Hepatocyte (in vitro differentiated cells): ENCODE results near the gene TRIOBP.
"Not testable (repeated sequence)": the region's sequence is repeated elsewhere in the genome, so short reads cannot be mapped to it uniquely, and the experiment has no call there.

Experiments used
- EZH2 ChIP-seq: fragments of 200-600 bp; sonication (generic); IDR thresholded peaks from 2 replicates; pipeline ENCODE4 v1.6.1; 2016; ENCODE audit warnings: antibody characterized with exemption, mild to moderate bottlenecking, borderline replicate concordance
- EZH2phosphoT487 ChIP-seq: fragments of 200-600 bp; sonication (generic); IDR thresholded peaks from one replicate; pipeline ENCODE4 v1.6.1; 2018; ENCODE audit warnings: antibody characterized with exemption, mild to moderate bottlenecking, low read depth, moderate library complexity; ENCODE audit not compliant: unreplicated experiment, severe bottlenecking
- TF ChIP-seq, protein P1 (sequence below): fragments of 200-600 bp; sonication (generic); IDR thresholded peaks from 2 replicates; pipeline ENCODE4 v1.5.1; 2016; ENCODE audit warnings: antibody characterized with exemption, mild to moderate bottlenecking; ENCODE audit not compliant: poor library complexity

DNA sequence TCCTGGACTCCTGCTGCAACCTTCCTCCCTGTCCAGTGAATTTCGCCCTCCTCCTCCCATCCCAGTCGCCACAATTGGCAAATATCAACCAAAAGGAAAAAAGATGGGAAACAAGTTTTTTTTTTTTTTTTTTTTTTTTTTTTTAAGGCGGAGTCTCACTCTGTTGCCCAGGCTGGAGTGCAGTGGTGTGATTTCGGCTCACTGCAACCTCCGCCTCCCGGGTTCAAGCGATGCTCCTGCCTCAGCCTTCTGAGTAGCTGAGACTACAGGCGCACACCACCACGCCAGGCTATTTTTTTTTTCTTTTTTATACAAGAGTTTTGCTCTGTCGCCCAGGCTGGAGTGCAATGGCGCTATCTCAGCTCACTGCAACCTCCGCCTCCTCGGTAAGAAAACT, 590 bp upstream of the TRIOBP start:
- TF ChIP-seq, protein P1, sequence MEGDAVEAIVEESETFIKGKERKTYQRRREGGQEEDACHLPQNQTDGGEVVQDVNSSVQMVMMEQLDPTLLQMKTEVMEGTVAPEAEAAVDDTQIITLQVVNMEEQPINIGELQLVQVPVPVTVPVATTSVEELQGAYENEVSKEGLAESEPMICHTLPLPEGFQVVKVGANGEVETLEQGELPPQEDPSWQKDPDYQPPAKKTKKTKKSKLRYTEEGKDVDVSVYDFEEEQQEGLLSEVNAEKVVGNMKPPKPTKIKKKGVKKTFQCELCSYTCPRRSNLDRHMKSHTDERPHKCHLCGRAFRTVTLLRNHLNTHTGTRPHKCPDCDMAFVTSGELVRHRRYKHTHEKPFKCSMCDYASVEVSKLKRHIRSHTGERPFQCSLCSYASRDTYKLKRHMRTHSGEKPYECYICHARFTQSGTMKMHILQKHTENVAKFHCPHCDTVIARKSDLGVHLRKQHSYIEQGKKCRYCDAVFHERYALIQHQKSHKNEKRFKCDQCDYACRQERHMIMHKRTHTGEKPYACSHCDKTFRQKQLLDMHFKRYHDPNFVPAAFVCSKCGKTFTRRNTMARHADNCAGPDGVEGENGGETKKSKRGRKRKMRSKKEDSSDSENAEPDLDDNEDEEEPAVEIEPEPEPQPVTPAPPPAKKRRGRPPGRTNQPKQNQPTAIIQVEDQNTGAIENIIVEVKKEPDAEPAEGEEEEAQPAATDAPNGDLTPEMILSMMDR: not testable (repeated sequence)
- not testable (repeated sequence) for TF ChIP-seq EZH2, EZH2phosphoT487
